HEK293 (cell line): Measurements from ENCODE around the gene FAM210B.

Source experiments
- ELK4 ChIP-seq: IDR thresholded peaks from 2 replicates; pipeline ENCODE4 v1.6.1; 2011; ENCODE audit warnings: mild to moderate bottlenecking, low read depth, low read length, borderline replicate concordance
- OVOL3 ChIP-seq: fragments of 450-650 bp; formaldehyde crosslinking; IDR thresholded peaks from 2 replicates; pipeline ENCODE4 v1.5.1; 2016; ENCODE audit warnings: missing biosample characterization, missing genetic modification characterization
- PRDM6 ChIP-seq: fragments of 450-650 bp; formaldehyde crosslinking; IDR thresholded peaks from 2 replicates; pipeline ENCODE4 v1.5.1; 2017; ENCODE audit warnings: missing biosample characterization, missing genetic modification characterization
- REPIN1 ChIP-seq: fragments of 450-650 bp; formaldehyde crosslinking; IDR thresholded peaks from 2 replicates; pipeline ENCODE4 v1.5.1; 2017; ENCODE audit warnings: missing biosample characterization, missing genetic modification characterization, low read depth
- SP7 ChIP-seq: fragments of 450-650 bp; formaldehyde crosslinking; IDR thresholded peaks from 2 replicates; pipeline ENCODE4 v1.5.1; 2016; ENCODE audit warnings: missing biosample characterization, missing genetic modification characterization
- TCF7L2 ChIP-seq: IDR thresholded peaks from 2 replicates; pipeline ENCODE4 v1.6.1; 2011; ENCODE audit warnings: low read depth, mild to moderate bottlenecking, inconsistent platforms, low read length, moderate library complexity, borderline replicate concordance
- ZBTB8A ChIP-seq: fragments of 450-650 bp; formaldehyde crosslinking; IDR thresholded peaks from 2 replicates; pipeline ENCODE4 v1.5.1; 2016; ENCODE audit warnings: missing biosample characterization, missing genetic modification characterization
- ZNF138 ChIP-seq: fragments of 450-650 bp; formaldehyde crosslinking; IDR thresholded peaks from 2 replicates; pipeline ENCODE4 v1.5.1; 2016; ENCODE audit warnings: missing biosample characterization, missing genetic modification characterization, borderline replicate concordance
- ZNF223 ChIP-seq: fragments of 450-650 bp; formaldehyde crosslinking; IDR thresholded peaks from 2 replicates; pipeline ENCODE4 v1.5.1; 2016; ENCODE audit warnings: missing biosample characterization, missing genetic modification characterization
- ZNF37A ChIP-seq: fragments of 450-650 bp; IDR thresholded peaks from 2 replicates; pipeline ENCODE4 v1.5.1; 2018; ENCODE audit warnings: missing biosample characterization, missing genetic modification characterization
- ZNF398 ChIP-seq: fragments of 450-650 bp; formaldehyde crosslinking; IDR thresholded peaks from 2 replicates; pipeline ENCODE4 v1.5.1; 2017; ENCODE audit warnings: missing biosample characterization, missing genetic modification characterization
- ZNF404 ChIP-seq: fragments of 450-650 bp; formaldehyde crosslinking; IDR thresholded peaks from 2 replicates; pipeline ENCODE4 v1.5.1; 2017; ENCODE audit warnings: missing biosample characterization, missing genetic modification characterization
- ZNF423 ChIP-seq: fragments of 450-650 bp; formaldehyde crosslinking; IDR thresholded peaks from 2 replicates; pipeline ENCODE4 v1.5.1; 2016; ENCODE audit warnings: missing biosample characterization, missing genetic modification characterization
- ZNF473 ChIP-seq: fragments of 450-650 bp; formaldehyde crosslinking; IDR thresholded peaks from 2 replicates; pipeline ENCODE4 v1.5.1; 2017; ENCODE audit warnings: missing biosample characterization, missing genetic modification characterization
- ZNF596 ChIP-seq: fragments of 450-650 bp; IDR thresholded peaks from 2 replicates; pipeline ENCODE4 v1.5.0; 2018; ENCODE audit warnings: missing biosample characterization, mild to moderate bottlenecking, missing genetic modification characterization, moderate library complexity
- ZNF610 ChIP-seq: fragments of 450-650 bp; formaldehyde crosslinking; IDR thresholded peaks from 2 replicates; pipeline ENCODE4 v1.5.1; 2016; ENCODE audit warnings: missing biosample characterization, missing genetic modification characterization, borderline replicate concordance
- ZNF623 ChIP-seq: fragments of 450-650 bp; formaldehyde crosslinking; IDR thresholded peaks from 2 replicates; pipeline ENCODE4 v1.5.1; 2016; ENCODE audit warnings: missing biosample characterization, missing genetic modification characterization
- ZNF626 ChIP-seq: fragments of 450-650 bp; sonication (Bioruptor Pico); formaldehyde crosslinking; IDR thresholded peaks from 2 replicates; pipeline ENCODE4 v1.5.1; 2018; ENCODE audit warnings: missing biosample characterization, missing genetic modification characterization, inconsistent platforms
- ZNF629 ChIP-seq: fragments of 450-650 bp; formaldehyde crosslinking; IDR thresholded peaks from 2 replicates; pipeline ENCODE4 v1.5.1; 2017; ENCODE audit warnings: missing biosample characterization, missing genetic modification characterization
- ZNF660 ChIP-seq: fragments of 450-650 bp; IDR thresholded peaks from 2 replicates; pipeline ENCODE4 v1.5.1; 2018; ENCODE audit warnings: missing biosample characterization, mild to moderate bottlenecking, missing genetic modification characterization
- ZNF664 ChIP-seq: fragments of 450-650 bp; formaldehyde crosslinking; IDR thresholded peaks from 2 replicates; pipeline ENCODE4 v1.5.1; 2016; ENCODE audit warnings: missing biosample characterization, missing genetic modification characterization
- ZNF701 ChIP-seq: fragments of 450-650 bp; formaldehyde crosslinking; IDR thresholded peaks from 2 replicates; pipeline ENCODE4 v1.5.1; 2016; ENCODE audit warnings: missing biosample characterization, missing genetic modification characterization
- ZSCAN18 ChIP-seq: fragments of 450-650 bp; formaldehyde crosslinking; IDR thresholded peaks from 2 replicates; pipeline ENCODE4 v1.5.1; 2016; ENCODE audit warnings: missing biosample characterization, missing genetic modification characterization
- TF ChIP-seq, protein P1 (sequence below): fragments of 450-650 bp; formaldehyde crosslinking; IDR thresholded peaks from 2 replicates; pipeline ENCODE4 v1.5.1; 2016; ENCODE audit warnings: missing biosample characterization, missing genetic modification characterization, borderline replicate concordance
- TF ChIP-seq, protein P2 (sequence below): fragments of 450-650 bp; formaldehyde crosslinking; IDR thresholded peaks from 2 replicates; pipeline ENCODE4 v1.5.1; 2016; ENCODE audit warnings: missing biosample characterization, missing genetic modification characterization, low read depth

The FAM210B gene

DNA sequence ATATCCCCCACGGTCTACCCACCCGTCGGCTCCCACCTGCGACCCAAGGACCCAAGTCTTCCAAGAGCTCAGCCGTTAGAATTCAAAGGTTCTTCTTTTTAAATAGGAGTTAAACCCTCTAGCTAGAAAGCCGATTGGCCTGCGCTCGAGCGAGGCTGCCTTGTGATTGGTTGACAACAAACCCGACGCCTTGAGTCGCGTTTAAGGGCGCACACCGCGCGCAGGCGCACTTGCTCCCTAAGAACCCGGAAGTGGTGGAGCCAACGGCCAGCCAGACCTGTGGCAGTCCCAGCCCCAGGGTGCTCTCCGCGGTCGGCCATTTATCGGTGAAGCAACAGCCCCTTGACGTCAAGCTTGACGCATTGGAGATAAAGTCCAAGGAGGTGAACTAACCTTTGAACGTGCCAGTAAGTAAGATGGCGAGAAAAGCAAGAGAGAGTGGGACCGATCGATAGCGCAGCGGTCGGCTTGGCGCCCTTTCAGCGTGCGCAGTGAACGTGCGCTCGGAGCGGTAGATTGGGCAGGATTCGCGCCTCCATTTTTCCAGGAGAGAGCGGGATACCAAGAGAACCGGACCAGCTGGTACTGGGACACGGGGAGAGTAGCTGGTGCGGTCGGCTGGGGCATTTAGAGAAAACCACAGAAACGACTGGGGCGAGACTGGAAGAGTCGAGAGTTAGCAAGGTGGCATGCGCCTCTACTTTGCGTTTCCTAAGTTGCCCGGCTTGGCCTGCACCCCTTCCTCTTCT is 33.5 kb downstream of the FAM210B start, which contains the start of the genes AURKA and CSTF1 (continued):
- TF ChIP-seq ZNF596 (tag by site-specific recombination) (no peak), ZNF423 (tag by site-specific recombination) (no peak; the same call in 1 of the 2 replicates), ZBTB8A (peak; percentile 89), PRDM6 (tag by site-specific recombination) (no peak), OVOL3 (tag by site-specific recombination) (no peak), ZNF473 (tag by site-specific recombination) (no peak), ZNF660 (tag by site-specific recombination) (no peak), TCF7L2 (no peak), ZNF626 (tag by site-specific recombination) (no peak), ZNF664 (tag by site-specific recombination) (no peak; the same call in 1 of the 2 replicates), ELK4 (no peak), REPIN1 (no peak), SP7 (tag by site-specific recombination) (peak; percentile 88), ZSCAN18 (no peak), ZNF223 (tag by site-specific recombination) (no peak), ZNF404 (no peak), ZNF623 (tag by site-specific recombination) (no peak), ZNF629 (tag by site-specific recombination) (peak; percentile 100), ZNF610 (tag by site-specific recombination) (peak; percentile 63; the same call in 1 of the 2 replicates), ZNF138 (tag by site-specific recombination) (no peak), ZNF398 (no peak), ZNF701 (tag by site-specific recombination) (no peak), ZNF37A (tag by site-specific recombination) (no peak)
- TF ChIP-seq, protein P1, sequence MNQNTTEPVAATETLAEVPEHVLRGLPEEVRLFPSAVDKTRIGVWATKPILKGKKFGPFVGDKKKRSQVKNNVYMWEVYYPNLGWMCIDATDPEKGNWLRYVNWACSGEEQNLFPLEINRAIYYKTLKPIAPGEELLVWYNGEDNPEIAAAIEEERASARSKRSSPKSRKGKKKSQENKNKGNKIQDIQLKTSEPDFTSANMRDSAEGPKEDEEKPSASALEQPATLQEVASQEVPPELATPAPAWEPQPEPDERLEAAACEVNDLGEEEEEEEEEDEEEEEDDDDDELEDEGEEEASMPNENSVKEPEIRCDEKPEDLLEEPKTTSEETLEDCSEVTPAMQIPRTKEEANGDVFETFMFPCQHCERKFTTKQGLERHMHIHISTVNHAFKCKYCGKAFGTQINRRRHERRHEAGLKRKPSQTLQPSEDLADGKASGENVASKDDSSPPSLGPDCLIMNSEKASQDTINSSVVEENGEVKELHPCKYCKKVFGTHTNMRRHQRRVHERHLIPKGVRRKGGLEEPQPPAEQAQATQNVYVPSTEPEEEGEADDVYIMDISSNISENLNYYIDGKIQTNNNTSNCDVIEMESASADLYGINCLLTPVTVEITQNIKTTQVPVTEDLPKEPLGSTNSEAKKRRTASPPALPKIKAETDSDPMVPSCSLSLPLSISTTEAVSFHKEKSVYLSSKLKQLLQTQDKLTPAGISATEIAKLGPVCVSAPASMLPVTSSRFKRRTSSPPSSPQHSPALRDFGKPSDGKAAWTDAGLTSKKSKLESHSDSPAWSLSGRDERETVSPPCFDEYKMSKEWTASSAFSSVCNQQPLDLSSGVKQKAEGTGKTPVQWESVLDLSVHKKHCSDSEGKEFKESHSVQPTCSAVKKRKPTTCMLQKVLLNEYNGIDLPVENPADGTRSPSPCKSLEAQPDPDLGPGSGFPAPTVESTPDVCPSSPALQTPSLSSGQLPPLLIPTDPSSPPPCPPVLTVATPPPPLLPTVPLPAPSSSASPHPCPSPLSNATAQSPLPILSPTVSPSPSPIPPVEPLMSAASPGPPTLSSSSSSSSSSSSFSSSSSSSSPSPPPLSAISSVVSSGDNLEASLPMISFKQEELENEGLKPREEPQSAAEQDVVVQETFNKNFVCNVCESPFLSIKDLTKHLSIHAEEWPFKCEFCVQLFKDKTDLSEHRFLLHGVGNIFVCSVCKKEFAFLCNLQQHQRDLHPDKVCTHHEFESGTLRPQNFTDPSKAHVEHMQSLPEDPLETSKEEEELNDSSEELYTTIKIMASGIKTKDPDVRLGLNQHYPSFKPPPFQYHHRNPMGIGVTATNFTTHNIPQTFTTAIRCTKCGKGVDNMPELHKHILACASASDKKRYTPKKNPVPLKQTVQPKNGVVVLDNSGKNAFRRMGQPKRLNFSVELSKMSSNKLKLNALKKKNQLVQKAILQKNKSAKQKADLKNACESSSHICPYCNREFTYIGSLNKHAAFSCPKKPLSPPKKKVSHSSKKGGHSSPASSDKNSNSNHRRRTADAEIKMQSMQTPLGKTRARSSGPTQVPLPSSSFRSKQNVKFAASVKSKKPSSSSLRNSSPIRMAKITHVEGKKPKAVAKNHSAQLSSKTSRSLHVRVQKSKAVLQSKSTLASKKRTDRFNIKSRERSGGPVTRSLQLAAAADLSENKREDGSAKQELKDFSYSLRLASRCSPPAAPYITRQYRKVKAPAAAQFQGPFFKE (tag by site-specific recombination): no peak
- TF ChIP-seq, protein P2, sequence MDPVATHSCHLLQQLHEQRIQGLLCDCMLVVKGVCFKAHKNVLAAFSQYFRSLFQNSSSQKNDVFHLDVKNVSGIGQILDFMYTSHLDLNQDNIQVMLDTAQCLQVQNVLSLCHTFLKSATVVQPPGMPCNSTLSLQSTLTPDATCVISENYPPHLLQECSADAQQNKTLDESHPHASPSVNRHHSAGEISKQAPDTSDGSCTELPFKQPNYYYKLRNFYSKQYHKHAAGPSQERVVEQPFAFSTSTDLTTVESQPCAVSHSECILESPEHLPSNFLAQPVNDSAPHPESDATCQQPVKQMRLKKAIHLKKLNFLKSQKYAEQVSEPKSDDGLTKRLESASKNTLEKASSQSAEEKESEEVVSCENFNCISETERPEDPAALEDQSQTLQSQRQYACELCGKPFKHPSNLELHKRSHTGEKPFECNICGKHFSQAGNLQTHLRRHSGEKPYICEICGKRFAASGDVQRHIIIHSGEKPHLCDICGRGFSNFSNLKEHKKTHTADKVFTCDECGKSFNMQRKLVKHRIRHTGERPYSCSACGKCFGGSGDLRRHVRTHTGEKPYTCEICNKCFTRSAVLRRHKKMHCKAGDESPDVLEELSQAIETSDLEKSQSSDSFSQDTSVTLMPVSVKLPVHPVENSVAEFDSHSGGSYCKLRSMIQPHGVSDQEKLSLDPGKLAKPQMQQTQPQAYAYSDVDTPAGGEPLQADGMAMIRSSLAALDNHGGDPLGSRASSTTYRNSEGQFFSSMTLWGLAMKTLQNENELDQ: no peak
